Activated T-helper 1 cell treated with Interleukin-2 at 50 U/mL for 16 hours (primary cell): ENCODE measurements around the gene SEL1L3.
A peak's percentile ranks its signal among the peaks of the same experiment; 100 is the strongest.
"Not testable (repeated sequence)": the region's sequence is repeated elsewhere in the genome, so short reads cannot be mapped to it uniquely, and the experiment has no call there.

Source experiments
- DNase-seq: peaks from one replicate; pipeline ENCODE4 v3.0.0-alpha.2; 2020; ENCODE audit warnings: low read depth

The SEL1L3 gene

GRCh38 chr4:25862411-25863346 lies at the start of gene SEL1L3:
TSS of gene SEL1L3 (minus strand) at chr4:25862988. CDS start at chr4:25862836, 152 bp downstream.
- DNase-seq, result peak; percentile 31

GRCh38 chr4:25911356-25911755 lies 48.6 kb upstream of the SEL1L3 start:
- DNase-seq, result no peak

GRCh38 chr4:25908491-25908901 lies 45.7 kb upstream of the SEL1L3 start:
- no peak for DNase-seq

- not testable (repeated sequence) for DNase-seq
Measured at GRCh38 chr4:25906113-25906512, 43.3 kb upstream of the SEL1L3 start.

DNA sequence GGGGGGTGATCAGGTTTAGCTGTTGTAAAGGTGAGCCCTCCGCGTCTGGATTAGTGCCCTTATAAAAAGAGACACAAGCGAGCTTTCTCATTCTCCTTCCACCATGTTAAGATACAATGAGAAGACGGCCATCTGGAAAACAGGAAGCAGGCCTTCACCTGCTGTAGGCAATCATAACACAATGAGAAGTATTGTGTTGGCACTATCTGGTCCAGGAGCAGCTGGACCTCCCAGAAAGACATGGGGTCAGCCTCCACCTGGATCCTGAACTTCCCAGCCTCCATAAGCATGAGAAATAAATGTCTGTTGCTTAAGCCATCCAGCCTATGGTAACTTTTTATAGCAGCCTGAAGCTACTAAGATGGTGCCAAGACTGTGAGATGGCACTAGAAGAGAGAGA lies 42.6 kb upstream of the SEL1L3 start:
- no peak for DNase-seq

- no peak for DNase-seq
Measured at GRCh38 chr4:25904748-25905082, 41.9 kb upstream of the SEL1L3 start.

- no peak for DNase-seq
Measured at GRCh38 chr4:25903900-25904747, 41.3 kb upstream of the SEL1L3 start.

GRCh38 chr4:25901030-25901430 lies 38.2 kb upstream of the SEL1L3 start:
- DNase-seq, result no peak

GRCh38 chr4:25900310-25900709 lies 37.5 kb upstream of the SEL1L3 start:
- no peak for DNase-seq

DNA sequence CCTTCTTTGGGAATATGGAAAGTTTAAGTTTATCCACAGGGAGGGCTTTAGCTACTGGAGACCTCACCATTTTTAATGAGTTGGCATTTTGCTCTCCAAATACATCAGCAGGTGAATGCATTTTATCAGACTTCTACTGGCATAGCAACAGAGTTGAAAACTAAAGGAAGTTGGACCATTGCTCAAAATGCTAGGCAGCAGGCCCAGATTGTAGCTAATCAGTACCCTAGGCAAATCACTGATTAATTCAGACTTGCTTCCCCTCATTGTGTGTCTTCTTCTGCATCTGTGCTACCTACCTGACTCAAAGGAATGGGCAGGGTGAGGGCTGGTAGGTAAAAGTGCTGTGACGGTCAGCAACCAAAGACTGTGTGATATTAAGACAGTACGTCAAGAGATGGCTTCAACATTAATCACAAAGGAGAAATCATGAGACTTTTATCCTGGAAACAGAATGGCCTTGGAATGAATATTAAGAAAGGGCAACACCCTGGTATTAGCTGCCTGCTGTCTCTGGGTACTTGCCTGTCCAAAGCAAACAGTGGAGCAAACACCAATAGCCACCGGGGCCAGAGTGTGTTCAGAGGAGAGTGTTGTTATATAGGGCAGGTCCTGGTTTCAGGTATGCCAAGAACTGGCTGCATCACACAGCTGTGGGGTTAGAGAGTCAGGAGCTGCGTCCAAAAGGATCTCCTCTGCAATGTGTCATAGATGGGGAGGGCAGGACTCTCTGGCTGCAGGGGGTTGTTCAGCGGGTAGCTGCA lies 34.2 kb upstream of the SEL1L3 start:
- DNase-seq, result no peak

DNA sequence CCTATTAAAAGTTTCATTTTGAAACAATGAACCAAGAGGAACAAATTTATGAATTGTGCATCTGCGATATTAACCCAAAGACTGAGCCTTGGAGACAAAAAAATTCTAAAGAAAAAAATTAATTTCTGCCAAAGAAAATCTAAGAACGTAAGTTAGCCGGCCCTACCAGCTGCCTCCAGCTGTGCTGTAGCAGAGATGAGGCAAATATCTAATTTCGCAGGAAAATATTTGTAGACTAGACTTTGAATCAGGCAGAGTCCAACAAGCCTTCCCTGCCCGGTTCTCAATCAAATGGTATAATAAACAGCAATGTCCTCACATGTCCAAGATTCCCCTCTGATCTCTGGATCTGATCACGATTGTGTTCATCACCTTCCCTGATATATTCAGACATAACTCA lies 30.0 kb upstream of the SEL1L3 start:
- no peak for DNase-seq

GRCh38 chr4:25890571-25891485 lies 28.0 kb upstream of the SEL1L3 start:
- no peak for DNase-seq

DNA sequence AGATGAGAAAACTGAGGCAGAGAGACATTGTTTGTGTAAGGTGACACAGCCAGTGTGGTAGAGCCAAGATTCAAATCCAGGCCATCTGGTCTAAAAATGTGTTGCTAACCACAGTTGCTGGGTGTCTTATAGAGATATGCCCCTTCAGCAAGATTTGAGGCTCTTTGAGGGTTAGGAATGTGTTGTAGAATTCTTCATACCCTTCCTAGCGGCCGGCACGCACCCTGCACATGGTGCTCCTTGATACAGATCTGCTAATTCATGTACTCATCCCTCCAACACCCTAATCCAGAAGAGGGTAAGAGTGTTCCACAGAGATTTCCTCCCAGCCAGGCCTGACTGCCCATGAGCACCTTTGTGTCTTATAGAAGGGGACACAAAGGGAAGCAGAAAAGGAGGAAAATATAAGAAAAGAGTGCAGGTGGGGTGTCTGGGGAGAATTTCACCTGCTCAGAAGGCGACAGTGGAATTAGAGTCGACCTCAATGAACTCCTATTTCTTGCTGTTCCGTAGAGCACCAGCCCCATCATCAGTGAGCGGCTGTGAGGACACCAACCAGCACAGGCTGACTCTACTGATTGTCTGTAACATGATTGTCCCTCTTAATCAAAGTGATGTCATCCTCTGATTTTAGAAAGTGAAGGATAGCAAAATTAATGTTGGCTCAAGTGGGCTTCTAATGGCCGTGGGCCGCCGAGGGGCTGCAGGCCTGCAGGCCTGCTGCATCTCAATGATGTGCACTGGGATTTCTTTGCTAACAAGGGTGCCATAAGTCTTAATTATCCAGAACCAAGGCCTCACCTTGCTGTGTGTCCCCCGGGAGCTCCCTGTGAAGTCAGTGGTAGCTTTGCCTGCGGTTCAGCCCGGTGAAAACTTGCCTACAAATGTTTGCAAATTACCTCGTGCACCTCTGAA lies 27.1 kb upstream of the SEL1L3 start:
- no peak for DNase-seq

GRCh38 chr4:25888781-25889180 lies 26.0 kb upstream of the SEL1L3 start:
- DNase-seq, result no peak

- DNase-seq, result no peak
Measured at GRCh38 chr4:25884031-25884782, 21.4 kb upstream of the SEL1L3 start.

DNA sequence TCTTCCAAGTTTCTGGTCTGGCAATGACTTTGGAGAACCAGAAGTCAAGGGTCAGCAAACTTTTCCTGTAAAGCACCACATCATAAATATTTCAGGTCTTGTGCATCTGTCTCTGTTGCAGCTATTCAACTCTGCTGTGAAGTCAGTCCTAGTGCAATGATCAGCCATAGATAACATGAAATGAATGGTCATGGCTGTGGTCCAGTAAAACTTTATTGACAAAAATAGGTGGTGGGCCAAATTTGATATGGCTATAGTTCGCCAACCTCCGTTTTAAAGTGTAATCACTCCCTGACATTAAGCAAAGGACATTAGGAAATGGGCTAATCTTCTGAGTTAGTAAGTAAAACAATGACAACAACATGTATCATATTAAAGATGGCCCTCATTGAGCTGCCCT lies 20.8 kb upstream of the SEL1L3 start:
- no peak for DNase-seq

DNA sequence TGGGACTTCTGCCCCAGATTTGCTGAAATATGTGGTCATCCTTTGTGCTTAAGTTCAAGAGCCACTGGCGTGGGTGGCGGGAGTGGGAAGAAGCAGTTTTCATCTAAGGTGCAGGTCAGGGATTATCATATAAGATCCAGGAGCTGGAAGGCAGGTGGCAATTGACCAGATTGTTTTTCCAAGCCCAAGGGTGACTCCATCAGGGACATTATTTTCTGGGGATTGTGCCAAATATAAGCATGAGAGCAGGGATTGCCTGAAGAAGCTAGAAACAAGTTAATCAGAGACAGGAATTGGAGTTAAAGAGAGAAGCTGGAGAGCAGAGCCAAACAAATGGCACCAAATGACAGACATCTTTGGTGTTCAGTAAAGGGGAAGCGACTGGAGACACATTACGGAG lies 19.4 kb upstream of the SEL1L3 start:
- no peak for DNase-seq

DNA sequence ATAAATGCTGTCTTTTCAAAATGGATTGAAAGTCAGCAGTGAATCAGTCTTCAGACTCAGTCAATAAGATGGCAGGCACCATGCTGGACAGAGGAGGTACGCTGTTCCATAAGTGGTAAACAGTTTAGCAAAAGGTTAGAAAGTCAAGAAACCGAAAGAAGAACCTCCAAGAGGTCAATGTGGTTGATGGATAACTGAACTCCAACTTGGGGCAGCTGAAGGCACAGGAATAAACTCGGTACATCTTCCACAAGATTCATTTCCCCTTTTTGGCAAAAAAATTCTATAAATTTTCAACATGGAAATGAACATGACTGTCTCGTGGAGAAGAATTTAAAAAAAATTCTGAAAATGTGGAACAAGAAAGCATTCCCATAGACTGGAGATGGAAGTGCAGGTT lies 18.4 kb upstream of the SEL1L3 start:
- no peak for DNase-seq

GRCh38 chr4:25879991-25880651 lies 17.3 kb upstream of the SEL1L3 start:
- no peak for DNase-seq
